Endothelial cell of umbilical vein (primary cell): ENCODE measurements around the gene VEZT.

Experiments used
- EZH2 ChIP-seq: IDR thresholded peaks from 2 replicates; pipeline ENCODE4 v1.6.1; 2012; ENCODE audit warnings: borderline replicate concordance, low read depth, mild to moderate bottlenecking, moderate library complexity, low read length, inconsistent platforms; ENCODE audit not compliant: severe bottlenecking
- GATA2 ChIP-seq: IDR thresholded peaks from 2 replicates; pipeline ENCODE4 v1.7.0; 2011; ENCODE audit warnings: low read depth, mild to moderate bottlenecking, moderate library complexity, mixed read lengths, low read length; ENCODE audit not compliant: insufficient read length, insufficient read depth
- JUN ChIP-seq: IDR thresholded peaks from 2 replicates; pipeline ENCODE4 v1.6.1; 2011; ENCODE audit warnings: borderline replicate concordance, low read depth; ENCODE audit not compliant: insufficient read length, insufficient read depth
- MYC ChIP-seq: IDR thresholded peaks from one replicate; pipeline ENCODE4 v1.6.1; 2011; ENCODE audit warnings: mild to moderate bottlenecking, low read depth, low read length
- POLR2A ChIP-seq: IDR thresholded peaks from 2 replicates; pipeline ENCODE4 v1.6.1; 2012; ENCODE audit warnings: low read depth, mild to moderate bottlenecking, control low read depth, low read length
- POLR2AphosphoS5 ChIP-seq: IDR thresholded peaks from 2 replicates; pipeline ENCODE4 v1.6.1; 2012; ENCODE audit warnings: low read depth, mild to moderate bottlenecking, control low read depth, low read length, moderate library complexity; ENCODE audit not compliant: insufficient read depth
- TF ChIP-seq, protein P1 (sequence below), 2 donors: IDR thresholded peaks; 1 replicate in 1 of 2; 2 replicates in 1 of 2; pipeline ENCODE4 v1.5.1; 2011; ENCODE audit warnings: low read length in 2 of 2, mild to moderate bottlenecking in 2 of 2, moderate library complexity in 2 of 2, control low read depth in 1 of 2, inconsistent platforms in 1 of 2, low read depth in 1 of 2; ENCODE audit not compliant: insufficient read depth in 1 of 2; ENCODE audit errors: extremely low read depth in 1 of 2
- TF ChIP-seq, protein P2 (sequence below): IDR thresholded peaks from 2 replicates; pipeline ENCODE4 v1.6.1; 2011; ENCODE audit not compliant: insufficient read depth, insufficient read length

DNA sequence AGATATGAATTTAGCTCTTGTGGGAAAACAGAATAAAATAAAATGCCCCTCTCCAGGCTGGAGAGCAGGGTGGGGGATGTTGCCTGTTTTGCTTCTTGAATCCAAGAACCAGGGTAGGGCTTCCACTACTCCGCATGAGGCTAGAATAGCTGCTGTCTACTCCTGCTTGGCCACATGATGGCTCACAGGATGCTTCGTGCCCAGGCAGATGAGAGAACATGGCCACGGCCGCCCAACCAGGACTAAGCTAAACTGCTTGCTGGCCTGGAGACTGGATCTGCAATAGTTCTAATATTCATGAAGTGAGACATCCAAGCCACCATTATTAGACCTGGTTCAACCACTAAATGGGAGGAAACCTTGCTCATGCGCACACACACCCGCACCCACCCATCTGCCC is 134.1 kb downstream of the VEZT start:
- TF ChIP-seq POLR2A (no peak), POLR2AphosphoS5 (no peak), EZH2 (no peak), MYC (no peak), JUN (no peak), GATA2 (no peak)
- TF ChIP-seq, protein P1, sequence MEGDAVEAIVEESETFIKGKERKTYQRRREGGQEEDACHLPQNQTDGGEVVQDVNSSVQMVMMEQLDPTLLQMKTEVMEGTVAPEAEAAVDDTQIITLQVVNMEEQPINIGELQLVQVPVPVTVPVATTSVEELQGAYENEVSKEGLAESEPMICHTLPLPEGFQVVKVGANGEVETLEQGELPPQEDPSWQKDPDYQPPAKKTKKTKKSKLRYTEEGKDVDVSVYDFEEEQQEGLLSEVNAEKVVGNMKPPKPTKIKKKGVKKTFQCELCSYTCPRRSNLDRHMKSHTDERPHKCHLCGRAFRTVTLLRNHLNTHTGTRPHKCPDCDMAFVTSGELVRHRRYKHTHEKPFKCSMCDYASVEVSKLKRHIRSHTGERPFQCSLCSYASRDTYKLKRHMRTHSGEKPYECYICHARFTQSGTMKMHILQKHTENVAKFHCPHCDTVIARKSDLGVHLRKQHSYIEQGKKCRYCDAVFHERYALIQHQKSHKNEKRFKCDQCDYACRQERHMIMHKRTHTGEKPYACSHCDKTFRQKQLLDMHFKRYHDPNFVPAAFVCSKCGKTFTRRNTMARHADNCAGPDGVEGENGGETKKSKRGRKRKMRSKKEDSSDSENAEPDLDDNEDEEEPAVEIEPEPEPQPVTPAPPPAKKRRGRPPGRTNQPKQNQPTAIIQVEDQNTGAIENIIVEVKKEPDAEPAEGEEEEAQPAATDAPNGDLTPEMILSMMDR (IDR thresholded peaks at IDR 0.05; ENCODE audit: extremely low read depth in 1 of 2, insufficient read depth in 1 of 2, low read depth in 1 of 2, low read length in 2 of 2) = no peak
- TF ChIP-seq, protein P2, sequence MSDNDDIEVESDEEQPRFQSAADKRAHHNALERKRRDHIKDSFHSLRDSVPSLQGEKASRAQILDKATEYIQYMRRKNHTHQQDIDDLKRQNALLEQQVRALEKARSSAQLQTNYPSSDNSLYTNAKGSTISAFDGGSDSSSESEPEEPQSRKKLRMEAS = no peak
